ENCODE measurements around the gene LYPD8.

DNA sequence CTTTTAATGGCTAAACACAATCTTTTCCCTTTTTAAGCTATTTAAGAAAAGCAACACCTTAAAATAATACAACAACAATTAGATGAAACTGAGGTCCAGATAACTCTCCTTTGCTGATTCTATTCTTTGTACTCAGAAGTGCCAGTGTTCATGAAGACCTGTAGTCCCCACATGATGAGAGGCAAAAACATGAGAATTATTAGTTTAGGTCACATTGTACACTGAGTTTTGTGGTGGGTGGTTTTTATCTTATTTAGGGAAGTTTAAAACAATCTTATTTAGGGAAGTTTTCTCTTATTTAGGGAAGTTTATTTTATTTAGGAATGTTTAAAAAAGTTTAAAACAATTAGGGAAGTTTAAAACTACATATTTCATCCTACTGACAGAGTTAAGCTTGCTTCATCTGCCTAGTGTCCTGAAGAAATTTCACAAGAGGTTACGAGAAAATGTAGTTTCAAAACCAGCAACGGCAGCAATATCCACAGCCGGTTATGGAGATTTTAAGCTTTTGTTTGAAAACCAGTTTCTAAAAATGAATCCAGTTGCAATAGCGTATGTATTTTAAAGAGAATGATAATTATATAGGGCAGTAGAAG, 45.2 kb downstream of the LYPD8 start:
- no peak for TF ChIP-seq ZNF114 (CRISPR knock-in tag; IDR thresholded peaks at IDR 0.05)
- TF ChIP-seq, protein P1, sequence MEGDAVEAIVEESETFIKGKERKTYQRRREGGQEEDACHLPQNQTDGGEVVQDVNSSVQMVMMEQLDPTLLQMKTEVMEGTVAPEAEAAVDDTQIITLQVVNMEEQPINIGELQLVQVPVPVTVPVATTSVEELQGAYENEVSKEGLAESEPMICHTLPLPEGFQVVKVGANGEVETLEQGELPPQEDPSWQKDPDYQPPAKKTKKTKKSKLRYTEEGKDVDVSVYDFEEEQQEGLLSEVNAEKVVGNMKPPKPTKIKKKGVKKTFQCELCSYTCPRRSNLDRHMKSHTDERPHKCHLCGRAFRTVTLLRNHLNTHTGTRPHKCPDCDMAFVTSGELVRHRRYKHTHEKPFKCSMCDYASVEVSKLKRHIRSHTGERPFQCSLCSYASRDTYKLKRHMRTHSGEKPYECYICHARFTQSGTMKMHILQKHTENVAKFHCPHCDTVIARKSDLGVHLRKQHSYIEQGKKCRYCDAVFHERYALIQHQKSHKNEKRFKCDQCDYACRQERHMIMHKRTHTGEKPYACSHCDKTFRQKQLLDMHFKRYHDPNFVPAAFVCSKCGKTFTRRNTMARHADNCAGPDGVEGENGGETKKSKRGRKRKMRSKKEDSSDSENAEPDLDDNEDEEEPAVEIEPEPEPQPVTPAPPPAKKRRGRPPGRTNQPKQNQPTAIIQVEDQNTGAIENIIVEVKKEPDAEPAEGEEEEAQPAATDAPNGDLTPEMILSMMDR (conservative IDR thresholded peaks at IDR 0.05; ENCODE audit: low read depth in 2 of 2): no peak
- TF ChIP-seq POLR2AphosphoS5 (IDR thresholded peaks at IDR 0.05; ENCODE audit: low read depth): no peak
- TF ChIP-seq CREB1 (CRISPR knock-in tag; IDR thresholded peaks at IDR 0.05; ENCODE audit: low read depth): no peak
- TF ChIP-seq EZH2 (IDR thresholded peaks at IDR 0.05; ENCODE audit: low read depth, unreplicated experiment): no peak
